RPMI7951 (cell line): ENCODE measurements around the gene DGKB. TPM values are rescaled to one million over a fixed set of nuclear protein-coding genes. Genes with fewer than 3 reads are reported as not detected.

Source experiments
- DNase-seq: peaks from one replicate; pipeline ENCODE4 v3.0.0-alpha.2; 2012; ENCODE audit warnings: low read depth
- total RNA-seq: library from RNA; depleted of rRNA; stranded (reverse); fragments of >200 nt; shearing (Covaris generic); gene quantifications from 2 replicates; pipeline ENCODE4 v1.2.3, GENCODE V29; 2014

Gene DGKB
- total RNA-seq, 1 experiment from 2014 or later, result not detected

DNA sequence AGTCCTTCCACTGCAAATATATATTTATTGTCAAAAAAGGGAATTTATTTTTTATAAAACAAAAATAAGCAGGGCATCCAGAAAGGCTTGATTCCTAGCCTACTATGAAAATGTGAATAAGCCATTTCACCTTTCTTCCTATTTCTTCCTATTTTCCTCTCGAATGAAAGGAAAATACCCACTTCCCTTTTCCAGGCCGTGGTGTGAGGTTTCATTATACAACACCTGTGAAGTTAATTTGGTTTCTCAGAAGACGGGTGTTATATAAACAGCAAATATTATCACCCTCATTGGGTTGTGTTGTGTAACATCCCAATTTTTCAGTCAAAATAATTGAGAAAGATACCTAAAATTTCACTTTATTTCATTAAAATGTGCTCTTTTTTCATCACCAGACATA lies 214.3 kb downstream of the DGKB start:
- no peak for DNase-seq

DNA sequence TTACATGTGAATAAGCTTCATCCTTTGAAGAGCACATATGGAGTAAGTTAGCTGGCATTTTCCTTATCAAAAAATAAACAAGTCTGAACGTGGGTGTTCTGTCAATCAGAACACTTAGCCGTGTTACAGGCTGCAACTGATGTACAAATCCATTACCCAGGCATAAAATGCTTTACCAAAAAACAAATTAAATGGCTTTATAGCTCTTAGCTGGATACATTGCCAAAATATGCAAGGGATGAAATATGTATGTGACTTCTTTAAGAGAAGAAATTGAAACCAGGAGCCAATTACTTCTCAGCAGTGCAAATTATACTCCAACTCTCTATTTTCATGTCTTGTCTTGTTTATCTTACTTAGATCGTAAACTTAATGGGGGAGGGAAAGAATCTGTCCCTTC lies 214.8 kb downstream of the DGKB start:
- no peak for DNase-seq

DNA sequence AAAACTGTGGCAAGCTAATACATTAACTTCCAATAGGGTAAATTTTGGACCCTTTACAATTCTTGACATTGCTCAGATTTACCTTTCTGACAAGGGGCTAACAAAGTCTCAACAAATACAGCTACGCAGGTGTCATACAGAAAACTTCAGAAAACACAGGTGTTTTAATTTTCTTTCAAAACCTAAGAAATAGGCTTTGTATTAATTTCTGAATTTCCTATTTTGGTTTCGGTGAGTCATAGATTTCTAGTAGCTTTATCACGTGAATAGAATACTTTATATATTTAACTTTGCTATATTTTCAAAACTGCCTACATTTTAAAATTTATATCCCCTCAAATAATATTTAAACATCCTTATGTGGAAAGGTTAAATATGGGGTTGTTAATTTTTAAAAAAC lies 215.3 kb downstream of the DGKB start:
- no peak for DNase-seq

DNA sequence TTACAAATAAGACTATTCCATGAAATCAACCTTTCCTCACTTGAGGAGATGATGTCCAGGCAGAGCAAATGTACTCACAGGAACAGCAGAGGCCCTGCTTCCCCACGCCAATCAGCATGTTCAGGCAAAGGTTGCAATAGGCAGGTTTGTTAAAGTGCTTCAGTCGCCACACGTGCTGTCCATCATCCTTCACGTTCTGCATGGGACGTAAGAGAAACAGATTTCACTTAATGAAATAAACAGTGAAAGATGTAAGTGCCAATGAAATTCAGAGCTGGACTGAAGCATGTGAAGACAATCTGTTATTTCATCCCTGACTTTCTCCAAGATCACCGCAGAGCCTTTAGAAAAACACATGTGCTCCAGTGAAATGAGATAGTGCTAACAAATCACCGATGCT lies 217.4 kb downstream of the DGKB start:
- DNase-seq, result no peak

DNA sequence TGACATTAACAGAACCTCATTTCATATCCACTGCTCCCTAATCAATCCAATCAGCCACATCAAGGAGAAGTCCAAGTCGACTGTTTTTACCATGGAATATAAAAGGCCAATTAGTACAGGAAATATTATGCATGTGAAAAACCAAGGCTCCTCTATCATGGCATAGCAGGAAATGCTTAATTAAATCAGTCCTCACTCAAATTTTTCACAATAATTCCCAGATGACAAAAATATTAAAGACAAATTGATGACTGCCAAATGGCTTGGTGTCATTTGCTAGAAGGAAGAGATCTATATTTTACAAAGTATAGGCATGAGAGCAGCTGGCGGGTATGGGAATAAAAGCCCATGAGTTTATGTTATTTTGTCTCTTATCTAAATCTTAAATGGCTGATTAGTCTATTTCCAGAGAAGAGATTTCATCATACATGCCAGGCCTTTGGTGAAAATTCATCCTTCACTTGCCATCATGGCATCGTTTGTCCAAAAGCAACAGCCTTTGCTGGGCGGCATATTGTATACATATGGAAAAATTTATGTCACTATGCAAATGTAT lies 219.6 kb downstream of the DGKB start:
- no peak for DNase-seq

DNA sequence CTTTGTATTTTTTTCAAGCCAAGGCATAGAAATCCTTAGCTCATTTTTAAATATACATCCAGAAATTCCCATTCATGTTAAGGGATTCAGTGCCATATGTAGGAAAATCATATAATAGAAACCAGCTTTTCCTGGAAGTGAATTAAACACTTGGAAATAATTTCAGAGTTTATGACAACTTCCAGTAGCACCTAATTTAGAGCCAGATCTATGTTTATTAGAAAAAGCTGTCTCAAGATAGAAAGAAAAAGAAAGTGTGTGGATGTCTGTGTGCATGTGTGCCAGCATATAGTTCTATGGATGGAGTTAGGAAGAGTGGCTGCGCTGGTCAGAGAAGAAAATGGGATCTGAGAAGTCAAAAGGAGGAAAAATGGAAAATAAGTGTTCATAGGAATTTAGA lies 225.7 kb downstream of the DGKB start:
- DNase-seq, result no peak

DNA sequence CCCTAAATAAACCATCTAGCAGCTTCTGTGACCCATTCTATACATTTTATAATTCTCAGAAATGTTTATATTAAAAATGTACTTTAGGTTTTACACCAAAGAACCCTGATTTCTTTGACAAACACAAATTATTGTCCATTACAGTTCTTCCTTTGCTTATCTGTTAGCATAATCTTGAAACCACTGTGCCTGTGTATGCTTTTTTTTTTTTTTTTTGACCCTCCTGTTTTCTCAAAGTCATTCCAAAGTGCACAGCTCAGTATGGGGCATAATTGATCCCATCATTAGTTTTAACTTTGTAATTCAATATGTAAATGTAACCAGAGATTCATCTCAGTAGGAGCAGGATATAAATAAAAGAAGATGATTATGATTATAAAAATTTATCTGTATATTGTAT lies 229.3 kb downstream of the DGKB start:
- no peak for DNase-seq

DNA sequence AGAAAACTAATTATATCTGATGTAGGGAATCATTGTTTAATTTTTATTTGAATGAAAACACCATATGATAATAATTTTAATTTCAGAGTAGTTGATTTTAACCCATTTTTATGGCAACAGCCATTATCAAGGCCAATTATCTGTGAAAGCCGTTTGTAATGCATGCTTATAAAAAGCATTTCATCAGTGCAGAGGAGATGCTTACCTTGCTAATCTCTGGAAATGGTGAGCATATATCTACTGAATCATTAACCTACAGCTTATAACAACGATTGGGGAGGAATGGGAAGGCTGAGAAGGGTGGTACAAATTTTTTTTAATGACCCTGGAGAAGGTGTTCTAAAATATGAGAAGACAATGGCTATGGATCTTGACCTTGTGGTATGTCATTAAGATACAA lies 235.6 kb downstream of the DGKB start:
- DNase-seq, result no peak

DNA sequence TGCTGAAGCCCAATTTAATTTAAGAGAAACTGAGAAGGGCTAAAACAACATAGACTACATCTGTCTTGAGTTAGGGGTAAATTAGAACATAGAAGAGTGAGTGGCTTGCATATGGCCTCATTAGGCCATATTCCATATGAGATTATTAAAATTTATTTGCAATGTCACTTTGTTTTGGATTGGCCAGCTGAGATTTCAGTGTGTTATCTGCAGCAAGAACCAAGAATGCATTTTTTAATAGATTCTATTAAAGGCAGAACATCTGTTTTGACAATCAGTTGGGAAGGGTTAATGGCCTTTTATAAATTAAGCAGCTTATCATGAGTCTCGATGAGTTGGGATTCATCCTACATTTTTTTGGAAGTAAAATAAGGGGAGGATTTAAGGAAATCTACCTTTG lies 236.2 kb downstream of the DGKB start:
- no peak for DNase-seq

DNA sequence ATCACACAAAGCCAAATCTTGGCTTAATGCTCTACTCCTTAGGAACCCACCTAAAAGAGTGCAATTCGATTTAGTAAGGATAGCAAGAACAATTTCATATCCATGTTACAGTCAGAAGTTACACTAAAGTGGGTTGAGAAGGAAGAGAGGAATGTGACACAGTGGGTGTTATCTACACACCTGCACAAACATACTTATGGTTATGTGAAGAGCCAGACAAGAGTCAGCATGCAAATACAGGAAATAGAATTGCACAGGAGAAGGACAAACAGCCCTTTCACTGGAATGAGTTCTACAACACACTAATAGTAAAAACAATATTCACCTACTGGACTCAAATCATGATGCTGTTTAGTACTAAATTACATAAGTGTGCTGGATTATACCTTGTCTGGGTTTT lies 262.8 kb downstream of the DGKB start:
- DNase-seq, result no peak

DNA sequence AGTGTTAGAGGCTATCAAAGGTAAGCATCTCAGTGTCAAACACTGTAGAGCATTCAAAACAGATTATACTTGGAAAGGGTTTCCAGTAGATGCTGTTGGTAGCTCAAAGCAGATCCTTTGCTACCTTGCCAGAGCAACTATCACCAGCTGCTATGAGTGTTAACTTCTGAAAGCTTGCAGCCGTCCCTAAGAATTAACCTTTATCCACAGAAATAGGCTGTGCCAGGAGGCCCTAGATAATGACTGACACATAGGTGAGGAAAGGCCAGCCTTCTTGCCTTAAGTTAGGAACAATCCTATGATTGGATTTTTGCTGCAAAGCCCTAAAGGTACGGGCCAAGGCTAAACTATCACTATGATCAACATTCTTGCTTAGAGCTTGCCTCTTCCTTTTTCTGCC lies 263.2 kb downstream of the DGKB start:
- no peak for DNase-seq

DNA sequence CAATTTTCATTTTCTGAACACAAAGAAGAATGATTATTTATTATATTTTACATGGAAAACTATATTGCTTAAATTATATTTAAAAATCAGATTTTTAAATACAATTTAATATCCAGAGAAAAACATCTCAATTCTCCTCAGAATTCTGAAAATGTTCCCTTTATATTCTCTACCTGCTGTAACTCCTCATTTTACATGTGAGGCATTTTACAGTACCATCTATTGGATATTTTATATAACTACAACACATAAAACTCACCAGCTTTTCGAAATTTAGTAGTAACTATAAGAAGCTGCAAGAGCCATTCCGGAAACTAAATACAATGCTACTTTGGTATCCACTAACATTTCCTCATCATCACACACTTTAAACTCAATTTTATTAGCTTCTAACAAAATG lies 264.6 kb downstream of the DGKB start:
- DNase-seq, result no peak

DNA sequence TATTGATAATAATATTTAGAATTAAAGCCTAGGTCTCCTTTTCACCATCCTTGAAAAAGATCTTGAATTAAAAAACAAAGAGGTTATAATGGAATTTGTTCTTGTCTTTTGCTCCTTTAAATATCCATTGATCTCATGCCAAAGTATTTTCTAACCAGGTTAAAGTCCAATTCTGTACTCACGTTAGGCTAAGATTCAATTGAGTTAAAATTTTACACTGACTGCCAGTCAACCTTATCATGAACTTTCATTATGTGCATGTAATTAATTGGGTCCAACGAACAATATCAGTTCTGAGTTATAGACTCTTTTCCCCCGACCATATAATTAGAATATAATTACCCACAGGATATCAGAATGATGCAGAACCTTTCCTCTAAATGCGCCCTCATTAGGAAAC lies 266.6 kb downstream of the DGKB start:
- no peak for DNase-seq

DNA sequence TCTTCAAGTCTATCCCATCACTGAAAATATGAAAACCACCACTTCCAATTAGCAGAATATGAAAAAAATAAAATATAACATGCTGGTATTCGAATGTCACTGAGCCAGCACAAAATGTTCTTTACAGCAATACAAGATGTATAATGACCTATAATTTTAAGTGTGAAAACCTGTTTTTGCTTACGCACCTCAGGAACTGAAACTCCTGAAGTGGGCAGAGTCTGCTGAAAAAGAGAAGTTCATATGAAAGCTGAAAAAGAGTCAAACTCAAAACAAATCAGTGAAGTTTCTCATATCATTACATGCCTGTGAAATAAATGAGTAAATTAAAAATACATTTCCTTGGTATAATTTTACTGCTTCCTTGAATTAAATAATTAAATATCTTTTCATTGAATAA lies 272.5 kb downstream of the DGKB start:
- no peak for DNase-seq

DNA sequence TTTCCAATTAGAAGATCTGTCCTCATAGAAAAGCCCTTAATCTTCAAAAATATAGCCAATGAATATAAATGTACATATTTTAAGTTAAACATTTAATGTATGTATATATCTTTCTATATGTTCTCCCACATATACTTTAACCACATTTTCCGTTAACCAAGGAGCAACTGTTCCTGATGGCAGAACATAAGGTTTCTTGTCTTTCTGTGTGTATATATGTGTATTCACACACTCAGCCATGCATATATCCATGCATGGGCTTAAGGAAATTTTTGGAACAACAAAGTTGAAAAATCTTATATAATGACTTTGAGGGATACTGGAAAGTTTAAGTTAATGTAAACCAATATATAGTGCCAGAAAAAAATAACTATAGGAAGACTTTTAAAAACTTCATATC lies 274.0 kb downstream of the DGKB start:
- no peak for DNase-seq

DNA sequence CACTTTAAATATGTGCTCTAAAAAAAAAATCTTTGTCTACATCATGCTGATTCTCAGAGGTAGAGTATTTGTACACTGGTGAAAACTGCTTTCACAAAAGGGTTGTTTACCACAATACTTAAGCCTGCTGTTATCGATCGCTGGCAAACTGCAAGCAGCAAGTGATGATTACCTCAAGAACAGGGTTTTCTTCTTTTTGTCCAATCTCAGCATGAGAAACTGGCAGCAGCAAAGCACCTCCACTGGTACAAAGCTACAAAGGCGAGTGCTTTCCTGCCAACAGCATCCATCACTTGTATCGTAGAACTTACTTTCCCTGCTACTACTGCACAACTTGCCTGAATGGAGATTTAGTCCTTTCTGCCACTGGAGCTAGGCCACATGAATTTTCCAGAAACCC lies 276.5 kb downstream of the DGKB start:
- DNase-seq, result no peak

DNA sequence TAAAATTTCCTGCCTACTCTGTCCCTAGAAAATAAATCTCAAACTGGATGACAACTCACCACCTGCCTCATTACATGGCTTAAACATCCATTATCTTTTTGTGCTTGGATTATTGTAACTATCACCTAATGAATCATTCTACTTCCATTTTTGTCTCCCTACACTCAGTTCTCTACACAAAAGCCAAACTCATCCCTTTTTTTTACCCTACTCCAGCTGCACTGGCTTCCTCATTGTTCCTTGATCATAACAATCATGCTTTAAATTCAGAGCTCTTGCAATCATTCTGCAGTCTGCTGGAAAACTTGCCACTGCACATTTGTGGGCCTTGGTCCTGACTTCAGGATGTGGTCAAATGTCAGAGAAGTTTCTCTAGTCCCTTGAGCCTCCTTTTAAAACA lies 280.0 kb downstream of the DGKB start:
- no peak for DNase-seq

DNA sequence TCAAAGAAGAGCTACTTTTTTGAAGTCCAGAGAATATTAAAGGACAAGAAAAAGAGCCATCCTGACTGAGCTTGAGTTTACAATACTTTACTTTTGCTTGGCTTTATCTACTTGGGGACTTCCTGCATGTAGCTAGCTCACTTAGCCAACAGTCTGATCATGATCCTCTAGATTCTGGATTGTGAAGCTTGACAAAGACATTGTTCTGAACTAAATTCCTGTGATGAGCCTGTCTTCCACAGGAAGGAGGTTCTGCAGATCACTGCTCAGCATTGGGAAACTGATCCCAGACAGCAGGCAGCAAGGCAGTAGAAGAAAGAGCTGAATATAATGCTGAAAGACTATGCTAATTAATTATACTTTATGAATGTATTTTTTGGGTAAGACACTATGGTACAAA lies 296.4 kb downstream of the DGKB start:
- no peak for DNase-seq

DNA sequence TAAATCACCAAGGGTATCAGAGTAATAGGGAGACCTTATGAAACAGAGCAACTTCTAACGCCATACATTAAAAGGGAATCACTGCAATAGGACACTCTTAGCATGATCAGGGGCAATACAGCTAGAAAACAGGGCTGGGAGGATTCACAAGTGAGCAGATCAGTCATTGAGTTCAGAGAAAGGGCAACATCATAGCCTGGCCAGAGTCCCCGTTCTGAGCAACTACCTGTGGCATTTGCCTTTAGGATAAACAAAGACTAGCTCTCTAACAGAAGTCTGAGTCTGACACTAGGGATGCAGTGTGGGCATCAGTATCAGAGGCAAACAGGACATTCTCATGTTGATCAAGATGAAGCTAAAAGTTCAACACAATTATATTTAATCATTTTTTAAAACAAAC lies 297.9 kb downstream of the DGKB start:
- DNase-seq, result no peak

DNA sequence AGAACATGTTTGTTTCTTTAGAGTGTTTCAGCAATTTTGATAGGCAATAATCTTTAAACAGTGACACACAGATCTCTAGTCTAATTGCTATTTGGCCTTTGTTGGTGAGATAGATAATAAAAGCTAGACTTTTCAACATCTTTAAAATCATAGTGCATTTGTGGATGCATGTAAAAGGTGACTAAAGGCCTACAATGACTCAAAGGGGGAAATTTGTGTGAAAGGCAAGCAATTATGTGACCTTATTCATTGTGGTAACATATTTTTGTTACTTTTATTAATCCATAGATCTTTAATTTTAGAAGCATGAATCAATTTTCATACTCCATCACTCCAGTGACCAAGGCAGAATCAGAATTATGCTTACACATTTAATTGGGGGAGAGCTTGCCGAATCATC lies 299.7 kb downstream of the DGKB start:
- no peak for DNase-seq

DNA sequence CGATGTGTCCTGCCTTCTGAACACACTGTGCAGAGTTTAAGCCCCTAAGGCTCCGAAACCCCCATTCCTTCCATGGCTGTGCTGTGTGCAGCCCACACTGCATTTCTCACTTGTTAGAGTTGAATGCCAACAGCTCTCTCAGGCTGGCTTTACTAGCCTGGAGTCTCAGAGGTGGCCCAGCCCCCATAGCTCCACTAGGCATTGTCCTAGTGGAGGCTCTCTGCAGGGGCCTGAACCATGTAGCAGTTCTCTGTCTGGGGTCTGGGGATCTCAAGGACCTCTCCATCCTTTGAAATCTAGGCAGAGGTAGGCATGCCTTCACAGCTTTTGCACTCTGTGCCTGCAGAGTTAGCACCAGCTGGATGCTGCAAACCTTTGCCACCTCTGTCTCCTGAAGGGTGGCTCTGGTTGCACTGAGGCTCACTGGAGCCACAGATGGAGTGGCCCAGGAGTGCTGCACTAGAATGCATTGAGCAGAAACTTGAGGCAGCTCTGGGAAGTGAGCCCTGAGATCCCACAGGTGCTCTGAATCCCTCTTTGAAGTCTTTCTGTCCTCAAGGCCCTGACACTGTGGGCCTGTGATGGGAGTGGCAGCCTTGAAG lies 301.7 kb downstream of the DGKB start:
- DNase-seq, result no peak

DNA sequence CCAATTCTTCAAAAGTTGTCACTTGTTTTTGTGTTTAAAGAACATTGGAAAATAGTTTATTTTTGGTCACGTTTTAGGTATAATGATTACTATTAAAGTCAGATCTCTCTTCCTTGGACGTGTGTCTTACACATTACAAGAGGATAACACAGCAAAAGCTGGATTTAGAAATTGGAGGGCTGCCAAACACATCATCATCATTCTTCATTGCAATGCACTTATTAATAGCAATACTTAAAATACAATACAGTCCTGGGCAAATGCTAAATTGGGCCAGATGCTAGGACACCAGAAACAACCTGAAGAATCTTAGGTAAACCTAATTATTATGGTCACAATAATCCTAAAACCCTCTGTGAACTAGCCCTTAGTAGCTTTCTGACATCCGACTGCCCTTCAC lies 303.6 kb downstream of the DGKB start:
- DNase-seq, result no peak

DNA sequence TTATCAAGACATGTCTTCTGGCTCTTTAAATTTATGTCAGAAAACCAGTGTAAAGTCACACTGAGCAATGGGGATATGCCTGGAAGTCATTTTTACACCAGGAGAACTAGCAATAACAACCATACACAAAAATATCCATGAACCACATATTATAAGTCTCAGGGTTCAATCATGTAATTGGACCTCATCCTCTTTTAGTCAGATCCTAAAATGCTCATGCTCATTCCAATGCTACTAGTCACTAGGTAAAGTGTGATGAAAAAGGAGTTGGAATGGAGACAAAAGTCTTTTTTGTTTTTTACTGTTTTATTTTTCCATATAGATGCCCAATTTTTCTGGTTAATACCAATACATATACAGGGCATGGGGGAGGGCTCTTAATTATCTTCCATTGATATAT lies 306.1 kb downstream of the DGKB start:
- DNase-seq, result no peak

DNA sequence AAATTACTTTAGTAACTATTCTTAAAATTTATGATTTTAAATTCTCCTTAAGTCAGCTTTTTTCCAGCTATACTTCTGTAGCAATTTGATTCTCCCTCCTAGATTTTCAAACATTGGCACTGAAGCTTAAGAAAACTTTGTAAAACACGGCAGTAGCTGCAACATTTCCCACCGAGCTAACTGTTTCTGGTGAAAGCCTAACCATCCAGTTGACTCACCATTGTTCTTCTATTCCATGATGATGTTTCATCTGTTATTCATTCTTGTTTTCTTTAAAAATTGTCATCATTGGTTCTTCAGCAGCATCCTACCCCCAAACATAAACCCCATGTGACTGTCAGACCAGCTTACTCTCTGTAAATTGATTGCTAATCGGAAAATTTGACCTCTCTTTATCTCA lies 312.3 kb downstream of the DGKB start:
- DNase-seq, result no peak

DNA sequence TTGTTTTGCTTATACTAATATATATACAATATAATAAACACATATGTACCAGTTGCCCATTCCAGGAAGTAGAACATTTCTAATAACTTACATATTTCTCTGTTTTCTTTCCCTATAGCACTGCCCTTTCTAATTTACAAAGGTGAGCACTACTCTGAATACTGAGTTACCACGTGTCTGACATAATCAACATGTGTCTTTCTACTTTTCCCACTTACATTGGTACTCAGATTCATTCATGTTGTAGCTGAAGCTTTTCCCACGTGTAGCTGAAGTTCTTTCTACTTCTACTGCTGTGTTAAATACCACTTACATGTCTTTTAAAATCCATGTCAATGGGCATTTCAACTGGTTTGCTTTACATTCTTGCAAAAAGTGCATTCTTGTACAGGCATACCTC lies 317.3 kb downstream of the DGKB start:
- no peak for DNase-seq
